ENCODE results near the gene SLC6A17.

SLC6A17 gene

GRCh38 chr1:110185181-110185580 lies 34.9 kb downstream of the SLC6A17 start:
- CTCF ChIA-PET = interaction anchor here (1.6 to 5.4 kb wide), 5 partner anchors 12 to 128 kb away, joined by 4 to 28 read pairs (median 9); no protein-coding TSS in a partner anchor

DNA sequence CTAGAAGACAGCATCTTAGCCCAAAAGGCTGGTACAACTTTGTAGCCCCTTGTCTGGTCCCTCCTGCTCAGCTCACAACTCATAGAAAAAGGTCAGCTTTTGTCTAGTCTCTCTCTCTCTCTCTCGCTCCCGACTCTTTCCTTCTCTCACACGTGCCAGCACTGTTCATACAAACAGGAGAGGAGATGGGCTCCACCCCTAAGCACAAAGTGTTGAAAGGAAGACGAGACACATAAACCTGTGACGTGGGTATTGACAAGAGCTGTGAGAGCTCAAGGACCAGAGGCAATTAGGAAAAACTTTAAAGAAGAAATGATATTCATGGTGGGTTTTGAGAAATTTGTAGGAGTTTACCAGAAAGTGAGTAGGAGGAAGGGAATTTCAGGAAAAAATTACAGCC lies 36.3 kb downstream of the SLC6A17 start:
- no peak overlapping the region for H3K4me3 ChIP-seq (ENCODE audit: low read depth, low read length)
- ChIA-PET CTCF (interaction anchor here (1.0 to 5.4 kb wide), 8 partner anchors 9 to 310 kb away, joined by 3 to 28 read pairs (median 6); no protein-coding TSS in a partner anchor), POLR2A (no interaction called here)
- no peak for DNase-seq (ENCODE audit: low read depth, low spot score)
- TF ChIP-seq, protein P1, sequence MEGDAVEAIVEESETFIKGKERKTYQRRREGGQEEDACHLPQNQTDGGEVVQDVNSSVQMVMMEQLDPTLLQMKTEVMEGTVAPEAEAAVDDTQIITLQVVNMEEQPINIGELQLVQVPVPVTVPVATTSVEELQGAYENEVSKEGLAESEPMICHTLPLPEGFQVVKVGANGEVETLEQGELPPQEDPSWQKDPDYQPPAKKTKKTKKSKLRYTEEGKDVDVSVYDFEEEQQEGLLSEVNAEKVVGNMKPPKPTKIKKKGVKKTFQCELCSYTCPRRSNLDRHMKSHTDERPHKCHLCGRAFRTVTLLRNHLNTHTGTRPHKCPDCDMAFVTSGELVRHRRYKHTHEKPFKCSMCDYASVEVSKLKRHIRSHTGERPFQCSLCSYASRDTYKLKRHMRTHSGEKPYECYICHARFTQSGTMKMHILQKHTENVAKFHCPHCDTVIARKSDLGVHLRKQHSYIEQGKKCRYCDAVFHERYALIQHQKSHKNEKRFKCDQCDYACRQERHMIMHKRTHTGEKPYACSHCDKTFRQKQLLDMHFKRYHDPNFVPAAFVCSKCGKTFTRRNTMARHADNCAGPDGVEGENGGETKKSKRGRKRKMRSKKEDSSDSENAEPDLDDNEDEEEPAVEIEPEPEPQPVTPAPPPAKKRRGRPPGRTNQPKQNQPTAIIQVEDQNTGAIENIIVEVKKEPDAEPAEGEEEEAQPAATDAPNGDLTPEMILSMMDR (IDR thresholded peaks at IDR 0.05; ENCODE audit: insufficient read depth, low read length, missing control alignments) = no peak

More at GRCh38 chr1:110185181-110185580, 34.9 kb downstream of the SLC6A17 start:
- H3K4me3 ChIP-seq (ENCODE audit: low read depth, low read length) = no peak overlapping the region
- POLR2A ChIA-PET = no interaction called here
- TF ChIP-seq, protein P1 (IDR thresholded peaks at IDR 0.05; ENCODE audit: insufficient read depth, low read length, missing control alignments) = no peak
- no peak for DNase-seq (ENCODE audit: low read depth, low spot score)

DNA sequence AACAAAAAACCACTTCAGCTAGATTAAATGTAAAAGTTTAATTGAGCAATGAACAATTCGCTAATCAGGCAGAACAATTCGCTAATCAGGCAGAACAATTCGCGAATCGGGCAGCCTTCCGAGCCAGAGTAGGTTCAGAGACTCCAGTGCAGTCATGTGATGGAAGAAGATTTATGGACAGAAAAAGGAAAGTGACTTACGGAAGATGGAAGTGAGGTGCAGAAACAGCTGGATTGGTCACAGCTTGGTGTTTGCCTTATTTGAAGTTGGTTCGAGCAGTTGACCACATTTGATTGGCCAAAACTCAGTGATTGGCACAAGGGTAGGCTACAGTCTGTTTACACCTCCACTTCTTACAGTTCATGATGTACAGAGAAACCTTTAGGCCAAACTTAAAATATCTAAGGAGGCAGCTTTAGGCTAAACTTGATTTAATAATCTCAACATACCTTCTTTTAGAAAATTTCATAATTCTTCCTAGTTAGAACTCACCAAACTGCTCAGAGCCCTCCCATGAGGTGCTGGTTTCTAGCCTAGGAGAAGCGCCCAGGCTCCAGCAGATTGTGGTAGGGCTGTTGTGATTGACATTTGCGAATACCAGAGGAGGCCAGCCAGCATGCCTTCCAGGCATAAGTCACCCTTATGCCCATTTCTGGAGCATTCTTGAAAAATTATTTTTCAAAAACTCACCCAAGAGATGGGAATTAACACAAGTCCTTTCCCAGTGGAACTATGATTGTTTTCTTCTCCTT lies 37.0 kb downstream of the SLC6A17 start:
- DNase-seq (ENCODE audit: low read depth, low spot score) = no peak
- ChIA-PET CTCF (interaction anchor here (1.0 to 5.4 kb wide), 12 partner anchors 9 to 309 kb away, joined by 3 to 28 read pairs (median 4); no protein-coding TSS in a partner anchor), POLR2A (no interaction called here)
- H3K4me3 ChIP-seq (ENCODE audit: low read depth, low read length) = no peak overlapping the region
- TF ChIP-seq, protein P1 (IDR thresholded peaks at IDR 0.05; ENCODE audit: insufficient read depth, low read length, missing control alignments) = no peak

DNA sequence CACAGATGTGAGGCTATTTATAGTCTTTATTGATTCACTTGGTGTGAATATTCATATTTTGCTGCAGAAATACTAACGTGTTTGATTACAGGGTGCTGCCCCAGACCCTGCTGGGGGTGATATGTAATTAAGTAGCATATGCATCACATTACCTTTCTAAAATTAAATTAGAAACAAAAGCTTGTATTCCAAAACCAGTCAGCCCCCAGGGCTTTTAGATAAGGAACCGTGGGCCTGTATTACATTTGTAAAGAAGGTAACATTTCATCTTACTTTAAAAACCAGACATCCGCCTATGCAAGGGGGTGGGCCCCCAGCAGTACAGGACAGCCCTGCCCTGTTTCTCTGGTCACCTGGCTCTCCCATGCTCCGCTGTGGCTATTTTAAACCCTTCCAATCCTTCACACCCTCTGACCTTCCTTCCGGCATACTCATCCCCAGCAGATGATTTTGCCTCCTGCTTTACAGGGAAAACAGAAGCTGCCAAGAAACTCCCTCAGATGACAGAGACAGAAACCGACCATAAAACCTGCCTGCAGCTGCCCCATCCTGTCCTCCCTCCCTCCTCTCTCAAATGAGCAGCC lies 37.8 kb downstream of the SLC6A17 start:
- DNase-seq (ENCODE audit: low read depth, low spot score) = no peak
- ChIA-PET POLR2A (no interaction called here), CTCF (interaction anchor here (0.7 to 4.8 kb wide), 10 partner anchors 9 to 308 kb away, joined by 3 to 28 read pairs (median 4); no protein-coding TSS in a partner anchor)
- TF ChIP-seq, protein P1 (IDR thresholded peaks at IDR 0.05; ENCODE audit: insufficient read depth, low read length, missing control alignments) = no peak
- H3K4me3 ChIP-seq (ENCODE audit: low read depth, low read length) = no peak overlapping the region

DNA sequence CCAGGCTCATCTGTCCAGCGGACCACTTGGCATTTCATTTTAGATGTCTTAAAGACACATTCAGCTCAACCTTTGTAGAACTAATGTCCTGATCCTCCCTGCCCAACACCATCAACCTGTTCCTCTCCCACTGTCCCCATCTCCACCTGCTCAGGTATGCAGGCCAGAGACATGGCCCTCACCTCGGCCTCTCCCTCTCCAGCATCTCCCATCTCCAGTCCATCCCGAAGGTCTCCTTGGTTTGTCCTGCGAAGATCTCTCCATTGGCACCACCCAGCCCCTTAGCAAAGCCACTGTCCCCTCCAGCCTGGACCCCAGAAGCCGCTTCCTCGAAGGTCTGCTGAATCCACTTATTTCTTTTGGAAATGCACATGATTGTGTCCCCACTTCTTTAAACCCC lies 38.9 kb downstream of the SLC6A17 start:
- ChIA-PET CTCF (interaction anchor here (0.7 to 4.8 kb wide), 6 partner anchors 8 to 271 kb away, joined by 3 to 28 read pairs (median 8); no protein-coding TSS in a partner anchor), POLR2A (no interaction called here)
- TF ChIP-seq, protein P1 (IDR thresholded peaks at IDR 0.05; ENCODE audit: insufficient read depth, low read length, missing control alignments) = no peak
- no peak for DNase-seq (ENCODE audit: low read depth, low spot score)
- H3K4me3 ChIP-seq (ENCODE audit: low read depth, low read length) = no peak overlapping the region
